ENCODE measurements around the gene IDH3A.

DNA sequence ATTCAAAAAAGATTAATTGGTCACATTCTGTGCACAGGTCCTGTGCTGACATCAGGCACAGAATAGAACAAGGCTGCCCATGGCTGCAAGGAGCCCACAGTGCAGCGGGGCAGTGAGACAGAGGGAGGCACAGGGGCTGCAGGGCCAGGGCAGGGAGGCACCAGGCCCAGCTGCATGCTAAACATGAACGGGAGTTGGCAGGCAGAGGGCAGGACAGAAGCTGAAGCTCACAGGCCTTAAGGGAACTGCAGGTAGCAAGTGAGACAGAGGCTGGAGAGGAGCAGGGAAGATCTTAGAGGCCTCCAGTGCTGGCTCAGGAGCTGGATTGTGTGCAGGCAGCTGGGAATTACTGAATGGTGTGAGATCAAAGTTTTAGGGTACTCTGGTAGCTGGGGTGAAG lies 26.2 kb downstream of the IDH3A start:
- TF ChIP-seq POLR2AphosphoS5 (IDR thresholded peaks at IDR 0.05) = no peak
- no peak for TF ChIP-seq POLR2A (IDR thresholded peaks at IDR 0.05)
- TF ChIP-seq EP300 (IDR thresholded peaks at IDR 0.05; ENCODE audit: low read depth) = no peak
